Naive thymus-derived CD4-positive, alpha-beta T cell (primary cell): Measurements from ENCODE around the gene DYNLRB2. TPM values are rescaled to one million over a fixed set of nuclear protein-coding genes. Genes with fewer than 3 reads are reported as not detected.

Experiments used
- ATAC-seq: fragments of 150-1000 bp; cut with Tn5 transposase; 2 replicates; pipeline ENCODE4 v1.10.0; 2021; ENCODE audit warnings: mild to moderate bottlenecking, moderate library complexity
- CTCF ChIA-PET: fragments of 350-600 bp; sonication (Branson Sonifier 250); formaldehyde crosslinking; loops from one replicate; lab custom pipeline; 2021; ENCODE audit warnings: antibody characterized with exemption; lab: Charles Lee
- POLR2A ChIA-PET: fragments of 350-600 bp; sonication (Branson Sonifier 250); formaldehyde crosslinking; loops from one replicate; lab custom pipeline; 2021; ENCODE audit warnings: antibody characterized with exemption, inconsistent platforms; lab: Charles Lee
- DNase-seq, 9 donors: peaks; one replicate each; pipeline versions ENCODE4 v3.0.0 to v3.0.0-alpha.2; 2020 to 2022; ENCODE audit warnings: mixed read lengths in 1 of 9
- H3K27ac ChIP-seq: one replicate; pipeline ENCODE4 v1.7.0; 2013; ENCODE audit warnings: mild to moderate bottlenecking, low read depth, low read length, moderate library complexity
- H3K27me3 ChIP-seq, 2 donors: one replicate each; pipeline ENCODE4 v1.7.0; 2013; ENCODE audit warnings: low read length in 2 of 2, mild to moderate bottlenecking in 2 of 2, moderate library complexity in 2 of 2; ENCODE audit not compliant: control insufficient read depth in 2 of 2, insufficient read depth in 2 of 2
- H3K36me3 ChIP-seq, 3 experiments: 1 replicate in 2 of 3; 2 replicates in 1 of 3; pipeline ENCODE4 v1.7.0; 2013; ENCODE audit warnings: low read length in 3 of 3, mild to moderate bottlenecking in 3 of 3, moderate library complexity in 1 of 3; ENCODE audit not compliant: insufficient read depth in 3 of 3, control insufficient read depth in 2 of 3
- H3K4me1 ChIP-seq, 2 donors: one replicate each; pipeline ENCODE4 v1.7.0; 2013; ENCODE audit warnings: low read length in 2 of 2, mild to moderate bottlenecking in 2 of 2, moderate library complexity in 1 of 2; ENCODE audit not compliant: control insufficient read depth in 2 of 2, insufficient read depth in 2 of 2
- H3K4me3 ChIP-seq: 2 replicates; pipeline ENCODE4 v1.7.0; 2013; ENCODE audit warnings: mild to moderate bottlenecking, low read length
- H3K9me3 ChIP-seq, 3 experiments: 1 replicate in 2 of 3; 2 replicates in 1 of 3; pipeline ENCODE4 v1.7.0; 2013; ENCODE audit warnings: low read length in 3 of 3; ENCODE audit not compliant: control insufficient read depth in 2 of 3
- H3K27ac Mint-ChIP-seq, 9 donors: one replicate each; pipeline ENCODE4 v1.8.0; 2020 to 2022; ENCODE audit warnings: mixed read lengths in 9 of 9, mild to moderate bottlenecking in 8 of 9, moderate library complexity in 5 of 9, inconsistent platforms in 2 of 9
- H3K27me3 Mint-ChIP-seq, 5 donors: one replicate each; pipeline ENCODE4 v1.8.0; 2021 to 2022; ENCODE audit warnings: mixed read lengths in 5 of 5, mild to moderate bottlenecking in 1 of 5
- H3K36me3 Mint-ChIP-seq, 5 donors: one replicate each; pipeline ENCODE4 v1.8.0; 2020 to 2022; ENCODE audit warnings: mixed read lengths in 5 of 5, mild to moderate bottlenecking in 3 of 5, inconsistent platforms in 1 of 5
- H3K4me1 Mint-ChIP-seq, 7 donors: one replicate each; pipeline ENCODE4 v1.8.0; 2020 to 2022; ENCODE audit warnings: mixed read lengths in 7 of 7, mild to moderate bottlenecking in 3 of 7, inconsistent platforms in 1 of 7
- H3K4me3 Mint-ChIP-seq, 10 donors: one replicate each; pipeline ENCODE4 v1.8.0; 2020 to 2022; ENCODE audit warnings: mild to moderate bottlenecking in 10 of 10, mixed read lengths in 10 of 10, moderate library complexity in 6 of 10, inconsistent platforms in 2 of 10
- H3K9me3 Mint-ChIP-seq, 11 donors: one replicate each; pipeline ENCODE4 v1.8.0; 2020 to 2022; ENCODE audit warnings: mixed read lengths in 11 of 11, mild to moderate bottlenecking in 4 of 11, inconsistent platforms in 1 of 11, moderate library complexity in 1 of 11
- intact Hi-C, 2 donors: fragments of 100-400 bp; cut with micrococcal nuclease; formaldehyde crosslinking; loops; one replicate each; pipeline ENCODE4 v1.15.1; 2023
- polyA plus RNA-seq, 2 donors: library from polyadenylated mRNA; unstranded; fragments of 300-500 nt; fragmentation: Illumina TruSeq; gene quantifications; one replicate each; pipeline ENCODE4 v1.2.3, GENCODE V29; 2021
- total RNA-seq, 6 experiments: library from RNA in 5 of 6; stranded (reverse) in 5 of 6; gene quantifications; 1 replicate in 5 of 6; 2 replicates in 1 of 6; pipeline ENCODE4 v1.2.3 and lab custom pipeline; 2021 to 2026

The DYNLRB2 gene
- total and polyA plus RNA-seq, 7 experiments from 2014 or later, result 0.92 to 1.2 TPM; not detected in 5

DNA sequence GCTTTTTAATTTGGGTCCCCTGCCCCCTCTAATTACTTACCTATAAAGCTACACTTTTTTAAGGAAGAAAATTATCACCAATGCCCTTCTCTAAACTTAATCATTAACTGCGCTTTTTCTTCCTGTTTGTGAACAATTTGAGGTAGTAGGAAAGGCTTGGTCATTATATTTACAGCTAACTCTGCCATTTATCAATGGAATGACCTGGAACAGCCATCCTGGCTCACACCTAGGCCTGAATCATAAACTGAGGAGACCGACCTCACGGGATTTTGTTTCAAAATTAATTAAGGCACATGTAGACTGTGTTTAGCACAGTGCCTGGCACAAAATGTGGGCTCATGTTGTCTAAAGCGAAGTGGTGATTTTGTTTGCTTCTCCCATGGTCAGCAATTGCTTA lies 15.4 kb upstream of the DYNLRB2 start:
- H3K9me3 Mint-ChIP-seq, result no peaks in the 10 kb centered on the region
- CTCF ChIA-PET, result interaction anchor here (0.5 to 2.7 kb wide), 7 partner anchors 10 to 923 kb away, joined by 3 to 11 read pairs (median 4); no protein-coding TSS in a partner anchor
- intact Hi-C loops, result loop anchor here (5.0 to 10.0 kb wide), 3 partner anchors 277 to 1821 kb away; partner anchors contain the start of gene CDYL2 (in 1 of the 2)
- peaks cover 0 to 33% (median 0%) of the 10 kb centered on the region in 5 donors for H3K27me3 Mint-ChIP-seq
- H3K4me3 ChIP-seq, result no peak overlapping the region
- no peak overlapping the region for H3K4me3 Mint-ChIP-seq
- H3K36me3 Mint-ChIP-seq, result no peaks in the 10 kb centered on the region
- POLR2A ChIA-PET, result no interaction called here
- ATAC-seq, result no peak
- H3K27ac ChIP-seq, result no peak overlapping the region
- H3K27ac Mint-ChIP-seq, result no peak overlapping the region
- DNase-seq, result no peak
- no peaks in the 10 kb centered on the region for H3K9me3 ChIP-seq
- no peaks in the 10 kb centered on the region for H3K27me3 ChIP-seq
- H3K36me3 ChIP-seq, result no peaks in the 10 kb centered on the region
- no peaks in the 10 kb centered on the region for H3K4me1 ChIP-seq
- peaks cover 0 to 20% (median 0%) of the 10 kb centered on the region in 7 donors for H3K4me1 Mint-ChIP-seq

DNA sequence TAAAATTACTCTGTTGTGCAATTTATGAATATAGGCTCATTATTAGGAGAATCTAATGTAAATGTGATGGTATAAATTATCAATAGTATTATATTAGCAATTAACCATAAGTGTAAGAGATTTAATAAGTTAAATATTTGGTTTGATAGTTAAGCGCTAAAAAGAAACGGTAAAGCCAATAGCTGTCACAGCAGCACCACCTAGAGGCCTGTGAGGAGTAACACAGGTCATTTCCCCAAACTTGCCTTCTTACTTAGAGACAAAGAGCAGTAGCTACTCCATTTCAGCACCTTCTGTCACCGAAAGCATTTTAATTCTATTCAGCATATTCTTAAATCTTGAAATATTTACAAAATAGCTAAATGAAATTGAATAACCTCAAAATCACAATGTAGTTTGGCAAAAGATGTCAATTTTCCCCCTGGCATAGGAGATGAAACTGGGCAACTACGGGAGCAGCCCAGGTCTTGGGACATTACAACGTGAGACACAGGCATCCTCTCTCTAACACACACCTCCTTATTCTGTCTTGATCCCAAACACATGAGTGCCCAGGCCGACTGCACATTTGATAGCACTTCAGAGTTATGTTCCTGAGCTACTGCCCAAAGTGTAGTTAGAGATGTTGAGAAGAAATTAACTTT lies 14.3 kb upstream of the DYNLRB2 start:
- no peak overlapping the region for H3K27ac ChIP-seq
- peak; percentile 89 for ATAC-seq
- H3K4me1 ChIP-seq, result no peaks in the 10 kb centered on the region
- Mint-ChIP-seq H3K4me3 (no peak overlapping the region), H3K36me3 (no peaks in the 10 kb centered on the region), H3K27ac (peak overlapping the region in 1 of 9 donors; percentile 4), H3K9me3 (no peaks in the 10 kb centered on the region), H3K4me1 (peaks cover 0 to 20% (median 0%) of the 10 kb centered on the region in 7 donors), H3K27me3 (peaks cover 0 to 26% (median 0%) of the 10 kb centered on the region in 5 donors)
- no peaks in the 10 kb centered on the region for H3K27me3 ChIP-seq
- H3K9me3 ChIP-seq, result no peaks in the 10 kb centered on the region
- H3K36me3 ChIP-seq, result no peaks in the 10 kb centered on the region
- DNase-seq, result peak; percentile 18 to 62 (median 51)
- intact Hi-C loops, result loop anchor here (1.0 to 10.0 kb wide), 10 partner anchors 26 to 1822 kb away; partner anchors contain the start of gene CDYL2 (in 1 of the 2)
- H3K4me3 ChIP-seq, result no peak overlapping the region
- ChIA-PET CTCF (interaction anchor here (0.6 to 2.7 kb wide), 17 partner anchors 8 to 300 kb away, joined by 3 to 11 read pairs (median 5); no protein-coding TSS in a partner anchor), POLR2A (interaction anchor here (1.1 kb wide), 1 partner anchor 54 kb away, joined by 3 read pairs; no protein-coding TSS in a partner anchor)

DNA sequence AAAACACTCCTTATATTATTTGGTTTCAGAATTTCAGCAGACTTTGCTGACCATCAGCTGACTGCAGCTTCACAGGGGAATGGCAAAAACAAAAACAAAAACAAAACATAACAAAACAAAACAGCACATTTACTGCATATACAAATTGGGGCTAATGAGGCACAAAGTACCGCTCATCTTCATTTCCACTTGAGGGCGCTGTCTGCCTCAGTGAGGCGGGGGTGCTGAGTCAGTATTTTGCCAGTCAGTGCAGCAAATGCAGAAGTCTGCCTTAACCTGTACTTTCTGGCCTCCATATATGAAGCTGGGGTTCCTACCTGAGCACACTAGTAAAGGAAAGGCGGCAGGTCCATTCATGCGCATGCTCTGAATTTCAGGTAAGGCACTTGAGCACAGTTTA lies 13.5 kb upstream of the DYNLRB2 start:
- Histone ChIP-seq H3K27ac (no peak overlapping the region), H3K36me3 (no peaks in the 10 kb centered on the region), H3K4me1 (no peaks in the 10 kb centered on the region), H3K9me3 (no peaks in the 10 kb centered on the region), H3K4me3 (no peak overlapping the region), H3K27me3 (no peaks in the 10 kb centered on the region)
- H3K27ac Mint-ChIP-seq, result no peak overlapping the region
- ChIA-PET CTCF (interaction anchor here (0.6 to 2.7 kb wide), 12 partner anchors 9 to 282 kb away, joined by 3 to 11 read pairs (median 4); no protein-coding TSS in a partner anchor), POLR2A (no interaction called here)
- H3K9me3 Mint-ChIP-seq, result no peaks in the 10 kb centered on the region
- intact Hi-C loops, result loop anchor here (1.0 to 10.0 kb wide), 9 partner anchors 53 to 1822 kb away; partner anchors contain the start of gene CDYL2 (in 1 of the 2)
- peaks cover 0 to 24% (median 0%) of the 10 kb centered on the region in 7 donors for H3K4me1 Mint-ChIP-seq
- DNase-seq (peak in 8 of 9 donors; percentile 5 to 60 (median 20)), ATAC-seq (peak; percentile 73)
- no peak overlapping the region for H3K4me3 Mint-ChIP-seq
- H3K36me3 Mint-ChIP-seq, result no peaks in the 10 kb centered on the region
- peaks cover 0 to 20% (median 0%) of the 10 kb centered on the region in 5 donors for H3K27me3 Mint-ChIP-seq

DNA sequence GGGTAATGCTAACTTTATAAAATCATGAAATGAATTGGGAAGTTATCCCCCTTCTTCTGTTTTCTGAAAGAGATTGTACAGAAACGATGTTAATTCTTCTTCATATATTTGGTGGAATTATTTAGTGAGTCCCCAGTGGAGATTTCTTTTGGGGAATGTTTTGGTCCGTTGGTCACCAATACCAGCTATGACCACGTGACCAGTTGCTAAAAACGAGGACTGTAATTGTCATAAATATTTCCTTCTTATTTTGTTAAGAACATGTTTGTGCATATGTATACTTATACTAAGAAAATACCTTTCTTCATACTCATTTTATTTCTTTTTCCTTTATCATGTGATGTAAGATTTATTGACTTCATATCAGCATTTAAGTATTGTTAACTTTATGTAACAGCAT lies 10.3 kb upstream of the DYNLRB2 start:
- CTCF ChIA-PET, result interaction anchor here (1.0 kb wide), 1 partner anchor 189 kb away, joined by 3 read pairs; no protein-coding TSS in a partner anchor
- H3K27ac Mint-ChIP-seq, result no peak overlapping the region
- H3K9me3 Mint-ChIP-seq, result no peaks in the 10 kb centered on the region
- intact Hi-C loops, result no loop called here
- Histone ChIP-seq H3K27ac (no peak overlapping the region), H3K9me3 (no peaks in the 10 kb centered on the region), H3K27me3 (no peaks in the 10 kb centered on the region), H3K4me3 (no peak overlapping the region), H3K4me1 (no peaks in the 10 kb centered on the region), H3K36me3 (no peaks in the 10 kb centered on the region)
- no peak for ATAC-seq
- H3K4me3 Mint-ChIP-seq, result no peak overlapping the region
- peaks cover 0 to 24% (median 0%) of the 10 kb centered on the region in 7 donors for H3K4me1 Mint-ChIP-seq
- H3K27me3 Mint-ChIP-seq, result peaks cover 6 to 13% (median 6%) of the 10 kb centered on the region in 5 donors
- peaks cover 0 to 3% (median 0%) of the 10 kb centered on the region in 5 donors for H3K36me3 Mint-ChIP-seq
- no peak for DNase-seq
- POLR2A ChIA-PET, result no interaction called here

DNA sequence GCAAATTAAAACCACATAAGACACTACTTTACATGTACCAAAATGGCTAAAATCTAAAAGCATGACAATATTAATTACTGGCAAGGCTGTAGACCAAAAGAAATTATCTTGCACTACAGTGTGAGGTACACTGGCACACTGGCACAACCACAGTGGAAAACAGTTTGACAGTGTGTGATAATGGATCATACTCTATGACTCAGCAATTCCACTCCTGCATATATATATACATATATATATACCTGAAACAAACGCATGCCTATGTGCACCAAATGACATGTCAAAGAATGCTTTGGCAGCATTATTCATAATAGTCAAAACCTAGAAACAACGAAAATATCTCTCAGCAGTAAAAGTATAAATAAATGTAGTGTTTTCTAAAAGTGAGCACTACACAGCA lies 4.6 kb upstream of the DYNLRB2 start:
- ATAC-seq (no peak), DNase-seq (no peak)
- Histone ChIP-seq H3K4me1 (peaks cover 6 to 10% of the 10 kb centered on the region in 2 donors), H3K4me3 (no peak overlapping the region), H3K27ac (no peak overlapping the region), H3K36me3 (no peaks in the 10 kb centered on the region), H3K9me3 (no peaks in the 10 kb centered on the region), H3K27me3 (no peaks in the 10 kb centered on the region)
- Mint-ChIP-seq H3K9me3 (peaks cover 0 to 8% (median 0%) of the 10 kb centered on the region in 11 donors), H3K4me3 (no peak overlapping the region), H3K27me3 (peaks cover 6 to 20% (median 11%) of the 10 kb centered on the region in 5 donors), H3K36me3 (peaks cover 0 to 11% (median 0%) of the 10 kb centered on the region in 5 donors), H3K4me1 (peaks cover 11 to 32% (median 14%) of the 10 kb centered on the region in 7 donors), H3K27ac (no peak overlapping the region)
- POLR2A ChIA-PET, result no interaction called here
- intact Hi-C loops, result no loop called here
- CTCF ChIA-PET, result interaction anchor here (1.0 kb wide), 1 partner anchor 10 kb away, joined by 4 read pairs; no protein-coding TSS in a partner anchor

DNA sequence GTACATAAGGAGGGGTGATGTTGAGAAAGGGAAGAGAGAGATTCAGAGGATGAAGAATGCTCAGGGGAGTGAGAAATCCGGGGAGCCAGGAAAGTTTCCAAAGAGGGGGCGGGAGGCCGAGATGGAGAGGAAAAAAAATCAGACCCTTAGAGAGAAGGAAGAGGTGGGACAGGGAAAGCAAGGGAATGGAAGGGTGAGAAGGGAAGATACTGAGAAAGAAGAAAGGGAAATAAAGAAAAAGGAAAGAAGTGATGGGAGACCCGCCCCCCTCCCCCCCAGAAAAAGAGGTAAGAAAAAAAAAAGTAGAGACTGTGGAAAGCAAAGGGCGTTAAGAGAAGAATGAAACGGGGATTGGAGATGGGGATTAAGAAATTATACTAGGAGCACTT lies 507 bp downstream of the DYNLRB2 start:
- Histone ChIP-seq H3K27ac (peak overlapping the region; percentile 77), H3K9me3 (no peaks in the 10 kb centered on the region), H3K4me3 (peak overlapping the region; percentile 94), H3K4me1 (peaks cover 6 to 13% of the 10 kb centered on the region in 2 donors), H3K36me3 (no peaks in the 10 kb centered on the region), H3K27me3 (no peaks in the 10 kb centered on the region)
- intact Hi-C loops, result loop anchor here (1.0 to 5.0 kb wide), 11 partner anchors 28 to 1630 kb away; partner anchors contain the start of genes C16orf46 (in 2 of the 2), CENPN (in 2 of the 2), CMC2 (in 2 of the 2) and GCSH (in 1 of the 2)
- ATAC-seq (no peak), DNase-seq (no peak)
- POLR2A ChIA-PET, result interaction anchor here (0.9 kb wide), 1 partner anchor 23 kb away, joined by 4 read pairs; no protein-coding TSS in a partner anchor
- Mint-ChIP-seq H3K36me3 (peaks cover 0 to 8% (median 0%) of the 10 kb centered on the region in 5 donors), H3K9me3 (peaks cover 0 to 8% (median 0%) of the 10 kb centered on the region in 11 donors), H3K4me3 (peak overlapping the region; percentile 93 to 98 (median 96)), H3K27ac (peak overlapping the region; percentile 96 to 99 (median 97)), H3K4me1 (peaks cover 16 to 31% (median 19%) of the 10 kb centered on the region in 7 donors), H3K27me3 (peaks cover 0 to 5% (median 0%) of the 10 kb centered on the region in 5 donors)
- CTCF ChIA-PET, result interaction anchor here (1.8 kb wide), 1 partner anchor 15 kb away, joined by 5 read pairs; no protein-coding TSS in a partner anchor
